ENCODE results near the gene RAB8B.

GRCh38 chr15:63240109-63240508 lies 50.7 kb downstream of the RAB8B start:
- TF ChIP-seq, protein P1, sequence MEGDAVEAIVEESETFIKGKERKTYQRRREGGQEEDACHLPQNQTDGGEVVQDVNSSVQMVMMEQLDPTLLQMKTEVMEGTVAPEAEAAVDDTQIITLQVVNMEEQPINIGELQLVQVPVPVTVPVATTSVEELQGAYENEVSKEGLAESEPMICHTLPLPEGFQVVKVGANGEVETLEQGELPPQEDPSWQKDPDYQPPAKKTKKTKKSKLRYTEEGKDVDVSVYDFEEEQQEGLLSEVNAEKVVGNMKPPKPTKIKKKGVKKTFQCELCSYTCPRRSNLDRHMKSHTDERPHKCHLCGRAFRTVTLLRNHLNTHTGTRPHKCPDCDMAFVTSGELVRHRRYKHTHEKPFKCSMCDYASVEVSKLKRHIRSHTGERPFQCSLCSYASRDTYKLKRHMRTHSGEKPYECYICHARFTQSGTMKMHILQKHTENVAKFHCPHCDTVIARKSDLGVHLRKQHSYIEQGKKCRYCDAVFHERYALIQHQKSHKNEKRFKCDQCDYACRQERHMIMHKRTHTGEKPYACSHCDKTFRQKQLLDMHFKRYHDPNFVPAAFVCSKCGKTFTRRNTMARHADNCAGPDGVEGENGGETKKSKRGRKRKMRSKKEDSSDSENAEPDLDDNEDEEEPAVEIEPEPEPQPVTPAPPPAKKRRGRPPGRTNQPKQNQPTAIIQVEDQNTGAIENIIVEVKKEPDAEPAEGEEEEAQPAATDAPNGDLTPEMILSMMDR (IDR thresholded peaks at IDR 0.05) = no peak
- TF ChIP-seq POLR2AphosphoS5 (IDR thresholded peaks at IDR 0.05; ENCODE audit: low read depth, low read length) = no peak
- TF ChIP-seq TCF7L2 (IDR thresholded peaks at IDR 0.05; ENCODE audit: low read depth, low read length) = no peak
- TF ChIP-seq SIN3A (IDR thresholded peaks at IDR 0.05; ENCODE audit: borderline replicate concordance, insufficient read depth, low read depth, low read length) = no peak
